GM21723 (cell line): Measurements from ENCODE around the gene PTPRC.
"Not testable (repeated sequence)": the region's sequence is repeated elsewhere in the genome, so short reads cannot be mapped to it uniquely, and the experiment has no call there.

Source experiments
- ATAC-seq: cut with Tn5 transposase; IDR thresholded peaks from one replicate; pipeline ENCODE4 v1.9.1; 2021; ENCODE audit warnings: mild to moderate bottlenecking, moderate library complexity; ENCODE audit not compliant: unreplicated experiment

The PTPRC gene

GRCh38 chr1:198638894-198639635, at the start of gene PTPRC:
Gene PTPRC (plus strand): TSS chr1:198639040. CDS start chr1:198639269, 229 bp downstream.
- ATAC-seq: peak; percentile 71

GRCh38 chr1:198590454-198590853, 48.4 kb upstream of the PTPRC start:
- ATAC-seq: no peak

GRCh38 chr1:198595765-198596164, 43.1 kb upstream of the PTPRC start:
- ATAC-seq: no peak

GRCh38 chr1:198597690-198598430, 41.0 kb upstream of the PTPRC start:
- peak; percentile 45 for ATAC-seq

GRCh38 chr1:198598796-198599321, 40.0 kb upstream of the PTPRC start:
- ATAC-seq: peak; percentile 73

GRCh38 chr1:198599749-198600148, 39.1 kb upstream of the PTPRC start:
- no peak for ATAC-seq

- no peak for ATAC-seq
Measured at GRCh38 chr1:198600906-198601305, 37.9 kb upstream of the PTPRC start.

- ATAC-seq: not testable (repeated sequence)
Measured at GRCh38 chr1:198601310-198601709, 37.5 kb upstream of the PTPRC start.

- ATAC-seq: no peak
Measured at GRCh38 chr1:198601936-198602889, 36.6 kb upstream of the PTPRC start.

- no peak for ATAC-seq
Measured at GRCh38 chr1:198604975-198605374, 33.9 kb upstream of the PTPRC start.

GRCh38 chr1:198605406-198605805, 33.4 kb upstream of the PTPRC start:
- no peak for ATAC-seq

GRCh38 chr1:198606020-198606438, 32.8 kb upstream of the PTPRC start:
- ATAC-seq: no peak

GRCh38 chr1:198607714-198608113, 31.1 kb upstream of the PTPRC start:
- no peak for ATAC-seq

- ATAC-seq: no peak
Measured at GRCh38 chr1:198610362-198610761, 28.5 kb upstream of the PTPRC start.

- no peak for ATAC-seq
Measured at GRCh38 chr1:198611219-198611618, 27.6 kb upstream of the PTPRC start.

GRCh38 chr1:198612471-198613260, 26.2 kb upstream of the PTPRC start:
- ATAC-seq: peak; percentile 78

GRCh38 chr1:198617406-198617805, 21.4 kb upstream of the PTPRC start:
- ATAC-seq: no peak

GRCh38 chr1:198619375-198620140, 19.3 kb upstream of the PTPRC start:
- no peak for ATAC-seq

- no peak for ATAC-seq
Measured at GRCh38 chr1:198620218-198620617, 18.6 kb upstream of the PTPRC start.
